GM18526 (cell line): ENCODE results near the gene RPUSD1.

Experiments used
- POLR2A ChIP-seq: IDR thresholded peaks from 3 replicates; pipeline ENCODE4 v1.6.1; 2011; ENCODE audit not compliant: insufficient read length; ENCODE audit errors: extremely low read depth

RPUSD1 gene, protein sequence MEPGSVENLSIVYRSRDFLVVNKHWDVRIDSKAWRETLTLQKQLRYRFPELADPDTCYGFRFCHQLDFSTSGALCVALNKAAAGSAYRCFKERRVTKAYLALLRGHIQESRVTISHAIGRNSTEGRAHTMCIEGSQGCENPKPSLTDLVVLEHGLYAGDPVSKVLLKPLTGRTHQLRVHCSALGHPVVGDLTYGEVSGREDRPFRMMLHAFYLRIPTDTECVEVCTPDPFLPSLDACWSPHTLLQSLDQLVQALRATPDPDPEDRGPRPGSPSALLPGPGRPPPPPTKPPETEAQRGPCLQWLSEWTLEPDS

DNA sequence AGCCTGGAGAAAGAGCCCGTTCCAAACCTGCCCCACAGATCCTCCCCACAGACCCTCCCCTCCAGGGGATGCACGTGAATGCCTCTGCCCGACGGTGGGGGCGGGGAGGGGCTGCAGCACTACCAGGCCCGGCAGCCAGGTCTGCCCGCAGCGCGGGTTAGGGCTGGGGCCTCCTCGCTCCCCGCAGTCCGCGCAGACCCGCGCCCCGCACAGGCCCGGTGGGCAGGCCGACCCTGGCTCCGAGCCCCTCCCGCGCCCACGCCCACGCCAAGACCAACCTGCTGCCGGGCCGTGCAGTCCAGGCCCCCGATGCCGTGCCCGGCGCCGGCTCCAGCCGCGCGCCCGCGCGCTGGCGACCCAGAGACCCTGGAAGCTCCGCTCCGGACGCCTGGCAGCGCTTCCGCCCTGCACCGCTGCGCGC lies at the start of gene RPUSD1:
TSS of gene RPUSD1 (minus strand) at position 404 of the 421 bp plus-strand sequence. CDS start 644 bp downstream, outside the sequence.
- peak; percentile 76 for TF ChIP-seq POLR2A

DNA sequence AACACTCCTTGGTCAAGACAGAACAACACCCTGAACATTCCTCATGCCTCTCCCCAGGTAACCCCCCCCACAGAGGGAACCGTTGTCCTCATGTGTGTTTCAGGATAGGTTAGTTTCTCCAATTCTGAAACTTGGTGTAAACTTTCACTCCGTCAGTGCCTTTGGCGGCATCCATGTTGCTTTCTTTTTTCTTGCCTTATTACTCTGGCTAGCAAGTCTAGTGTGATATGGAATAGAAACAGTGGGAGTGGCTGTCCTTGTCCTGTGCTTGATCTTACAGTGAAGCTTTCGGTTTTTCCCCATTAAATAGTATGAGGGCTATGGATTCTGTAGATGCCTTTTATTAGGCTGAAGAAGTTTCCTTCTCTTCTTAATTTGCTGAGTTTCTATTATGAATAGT lies 48.0 kb upstream of the RPUSD1 start:
- TF ChIP-seq POLR2A = no peak

DNA sequence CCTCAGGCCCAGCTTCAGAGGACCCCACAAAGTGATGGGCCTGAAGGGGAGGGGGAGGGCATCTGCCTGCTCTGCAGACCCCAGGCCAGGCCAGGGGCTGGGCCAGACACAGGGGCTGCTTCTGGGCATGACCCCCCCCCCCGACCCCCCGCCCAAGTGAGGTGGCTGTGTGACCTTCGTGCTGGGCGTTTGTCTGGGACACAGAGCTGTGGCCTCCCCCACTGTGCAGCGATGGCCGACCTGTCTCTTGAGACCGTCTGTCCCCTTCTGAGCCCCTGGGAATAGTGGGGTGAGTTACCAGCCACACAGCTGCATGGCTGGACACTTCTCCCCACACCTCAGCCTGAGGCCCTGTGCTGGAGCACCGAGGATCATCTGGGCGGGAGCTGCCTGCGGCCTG lies 47.2 kb upstream of the RPUSD1 start:
- no peak for TF ChIP-seq POLR2A

DNA sequence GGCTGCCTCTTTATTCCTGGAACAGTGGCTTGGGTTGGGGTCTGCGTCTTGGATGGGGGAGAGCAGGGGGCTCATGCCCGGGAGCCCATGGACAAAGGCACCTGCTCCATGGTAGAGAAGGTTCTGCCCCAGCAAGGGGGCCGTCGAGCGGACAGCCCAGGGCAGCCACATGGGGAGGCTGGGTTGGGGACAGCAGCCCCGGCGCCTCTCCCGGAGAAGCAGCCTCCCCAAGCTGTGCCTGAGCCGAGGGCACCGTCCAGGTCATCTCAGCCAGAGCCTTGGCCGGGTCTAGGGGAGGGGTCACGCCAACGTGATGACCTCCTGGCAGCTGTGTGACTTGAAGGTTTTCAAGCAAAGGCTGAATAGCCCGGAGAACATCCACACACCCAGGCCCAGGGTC lies 45.2 kb upstream of the RPUSD1 start:
- TF ChIP-seq POLR2A = no peak

DNA sequence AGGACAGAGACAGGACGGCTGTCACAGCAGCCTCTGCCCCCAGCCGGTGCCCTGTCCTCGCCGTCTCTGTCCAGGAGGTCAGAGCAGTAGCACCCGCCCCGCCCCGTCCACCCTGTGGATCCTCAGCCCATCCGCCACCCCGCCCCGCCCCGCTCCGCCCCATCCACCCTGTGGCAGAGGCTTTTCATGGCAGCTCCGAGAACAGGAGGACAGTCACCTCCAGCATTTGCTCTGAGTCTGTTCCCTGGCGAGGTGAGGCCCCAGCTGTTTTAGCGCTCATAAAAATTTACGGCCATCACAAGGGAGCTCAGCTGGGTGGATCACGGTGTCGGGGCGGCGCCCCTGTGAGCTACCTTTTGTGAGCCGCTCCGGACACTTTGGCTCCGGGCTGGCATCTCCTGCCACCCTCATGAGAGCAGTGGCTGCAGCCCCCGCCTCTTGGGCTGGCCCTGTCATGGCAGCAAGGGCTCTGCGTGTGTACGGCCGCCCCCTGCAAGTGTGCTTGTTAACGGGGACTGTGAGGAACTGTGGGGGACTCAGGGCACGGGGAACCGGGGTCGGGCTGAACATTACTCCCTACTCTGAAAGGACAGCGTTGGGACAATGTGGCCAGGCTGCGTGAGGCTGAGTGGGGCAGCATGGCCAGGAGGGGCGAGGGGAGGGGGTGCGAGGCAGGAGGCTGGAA lies 44.6 kb upstream of the RPUSD1 start:
- TF ChIP-seq POLR2A = no peak

DNA sequence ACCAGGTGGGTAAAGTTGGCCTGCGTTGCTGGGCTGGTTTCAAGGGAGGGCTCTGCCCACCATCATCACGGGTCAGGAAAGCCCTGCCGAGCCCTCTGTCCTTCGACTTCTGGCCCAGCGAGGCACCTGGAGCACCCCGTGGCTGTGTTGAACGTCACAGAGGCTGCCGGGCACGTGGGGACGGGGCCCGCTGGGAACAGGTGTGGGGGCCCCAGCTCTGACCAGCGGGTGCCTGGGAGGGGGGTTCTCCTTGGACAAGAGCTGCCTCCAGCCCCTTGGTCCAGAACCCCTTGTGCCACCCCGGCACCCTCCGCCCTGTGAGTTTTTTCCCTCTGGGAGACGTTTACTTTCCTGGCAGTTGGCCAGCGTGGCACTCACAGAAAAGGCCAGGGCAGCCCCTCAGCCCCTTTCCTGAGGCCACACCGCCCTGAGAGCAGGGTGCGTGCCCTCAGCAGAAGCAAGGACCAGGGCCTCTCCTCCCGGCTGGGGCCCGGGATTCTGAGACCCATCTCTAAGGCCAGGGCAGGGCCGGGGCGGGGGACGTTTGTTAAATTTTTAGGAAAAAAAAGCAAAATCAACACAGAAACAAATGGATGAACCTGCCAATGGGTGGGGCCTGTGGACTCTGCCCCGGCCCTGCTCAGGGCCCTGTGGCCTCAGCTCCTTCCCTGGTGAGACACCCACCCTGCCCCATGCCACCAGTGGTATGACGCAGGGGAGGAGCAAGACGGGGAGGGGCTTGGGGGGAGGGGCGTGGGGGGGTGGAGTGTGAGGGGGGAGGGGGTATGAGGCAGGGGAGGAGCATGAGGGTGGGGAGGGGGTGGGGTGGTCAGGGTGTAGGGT lies 43.6 kb upstream of the RPUSD1 start:
- TF ChIP-seq POLR2A = no peak

DNA sequence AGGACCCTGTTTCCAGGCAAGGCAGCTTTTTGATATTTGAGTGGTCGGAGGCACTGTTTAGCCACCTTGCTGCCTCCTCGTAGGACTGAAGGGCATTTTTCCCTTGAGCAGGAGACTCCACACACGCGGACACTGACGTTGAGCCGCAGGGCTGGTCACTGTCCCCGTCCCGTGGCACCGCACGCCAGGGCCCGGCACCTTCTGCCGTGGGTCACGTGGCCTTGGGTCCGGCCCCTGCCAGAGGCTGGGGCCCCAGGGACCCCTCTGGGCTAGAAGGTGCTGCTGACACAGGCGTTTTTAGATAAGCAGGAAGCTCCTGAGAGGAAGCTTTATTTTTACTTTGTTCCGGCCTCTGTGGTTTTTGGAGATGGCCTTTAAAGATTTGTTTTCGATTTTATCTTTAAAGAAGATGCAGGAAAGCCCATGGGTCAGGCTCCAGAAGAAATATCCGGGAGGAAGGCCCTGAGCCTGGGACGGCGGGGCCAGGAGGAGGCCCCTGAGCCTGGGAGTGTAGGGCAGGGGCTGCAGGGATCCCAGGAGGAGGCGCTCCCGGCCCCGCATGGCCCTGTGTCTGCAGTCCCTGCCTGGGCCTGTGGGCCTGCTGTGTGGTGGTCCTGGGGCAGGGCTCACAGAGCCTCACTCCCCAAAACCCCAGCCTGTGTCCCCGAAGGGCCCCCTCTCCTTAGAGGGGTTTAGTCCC lies 42.8 kb upstream of the RPUSD1 start:
- no peak for TF ChIP-seq POLR2A

DNA sequence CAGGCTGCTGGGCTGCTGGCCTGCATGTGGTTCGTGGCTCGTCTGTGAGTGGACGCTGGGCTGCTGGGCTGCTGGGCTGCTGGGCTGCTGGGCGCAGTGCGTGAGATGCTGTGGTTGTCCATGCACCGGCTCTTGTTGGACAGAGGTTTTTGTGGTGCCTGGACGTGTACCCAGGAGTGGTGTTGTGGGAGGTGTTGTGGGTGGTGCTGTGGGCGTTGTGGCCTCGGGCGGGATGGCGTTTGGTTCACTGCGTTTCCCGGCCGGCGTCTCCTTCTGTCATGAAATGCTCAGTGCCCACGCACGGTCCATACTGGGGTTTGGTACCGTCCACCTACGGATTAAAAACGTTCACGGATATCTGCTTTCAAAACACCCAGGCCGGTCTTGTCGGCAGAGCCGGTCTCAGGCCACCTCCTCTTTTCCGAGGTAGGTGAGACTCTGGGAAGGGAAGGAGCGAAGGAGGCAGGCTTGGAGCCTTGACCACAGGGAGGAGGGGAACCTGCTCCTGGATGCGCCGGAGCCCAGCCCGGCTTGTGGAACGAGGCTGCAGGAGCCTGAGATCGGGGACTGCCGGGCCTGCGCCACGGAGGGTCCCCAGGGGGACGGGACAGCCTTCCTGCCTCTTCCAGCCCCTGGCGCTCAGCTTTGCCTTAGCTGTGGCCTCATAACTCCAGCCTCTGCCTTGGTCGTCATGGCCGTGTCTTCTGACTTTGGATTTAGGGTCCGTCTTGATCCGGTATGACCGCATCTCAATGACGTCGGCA lies 42.1 kb upstream of the RPUSD1 start:
- TF ChIP-seq POLR2A = no peak

DNA sequence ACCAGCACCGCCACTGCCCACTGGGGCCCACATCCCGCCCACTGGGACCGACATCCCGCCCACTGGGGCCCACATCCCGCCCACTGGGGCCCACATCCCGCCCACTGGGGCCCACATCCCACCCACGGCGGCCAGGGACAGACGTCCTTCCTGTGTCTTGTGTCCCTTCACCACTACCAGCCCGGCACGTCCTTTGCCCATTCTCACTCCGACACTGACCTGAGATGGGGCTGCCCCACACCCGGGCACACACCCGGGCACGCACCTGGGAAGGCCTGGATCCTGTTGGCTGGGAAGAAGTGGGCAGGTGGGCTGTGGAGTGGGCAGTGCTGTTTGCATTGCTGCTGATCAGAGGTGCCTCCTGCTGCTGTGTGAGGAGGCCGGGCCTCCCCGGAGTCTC lies 40.7 kb upstream of the RPUSD1 start:
- TF ChIP-seq POLR2A = no peak

DNA sequence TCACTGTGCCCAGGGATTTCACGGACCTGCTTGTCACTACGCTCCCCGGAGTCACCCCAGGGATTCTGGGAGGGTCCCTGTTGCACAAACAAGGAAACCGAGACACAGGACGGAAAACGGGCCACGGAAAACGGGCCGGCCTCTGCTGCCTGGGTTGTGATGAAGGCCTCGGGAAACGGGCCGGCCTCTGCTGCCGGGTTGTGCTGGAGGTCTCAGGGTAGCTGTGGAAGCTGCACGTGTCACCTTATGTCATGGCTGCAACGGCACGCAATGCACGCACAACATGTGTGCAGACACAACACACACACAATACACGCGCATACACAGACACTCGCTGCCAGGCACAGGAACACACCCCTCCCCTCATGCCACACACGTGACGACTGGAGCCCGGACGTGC lies 39.3 kb upstream of the RPUSD1 start:
- TF ChIP-seq POLR2A = no peak

DNA sequence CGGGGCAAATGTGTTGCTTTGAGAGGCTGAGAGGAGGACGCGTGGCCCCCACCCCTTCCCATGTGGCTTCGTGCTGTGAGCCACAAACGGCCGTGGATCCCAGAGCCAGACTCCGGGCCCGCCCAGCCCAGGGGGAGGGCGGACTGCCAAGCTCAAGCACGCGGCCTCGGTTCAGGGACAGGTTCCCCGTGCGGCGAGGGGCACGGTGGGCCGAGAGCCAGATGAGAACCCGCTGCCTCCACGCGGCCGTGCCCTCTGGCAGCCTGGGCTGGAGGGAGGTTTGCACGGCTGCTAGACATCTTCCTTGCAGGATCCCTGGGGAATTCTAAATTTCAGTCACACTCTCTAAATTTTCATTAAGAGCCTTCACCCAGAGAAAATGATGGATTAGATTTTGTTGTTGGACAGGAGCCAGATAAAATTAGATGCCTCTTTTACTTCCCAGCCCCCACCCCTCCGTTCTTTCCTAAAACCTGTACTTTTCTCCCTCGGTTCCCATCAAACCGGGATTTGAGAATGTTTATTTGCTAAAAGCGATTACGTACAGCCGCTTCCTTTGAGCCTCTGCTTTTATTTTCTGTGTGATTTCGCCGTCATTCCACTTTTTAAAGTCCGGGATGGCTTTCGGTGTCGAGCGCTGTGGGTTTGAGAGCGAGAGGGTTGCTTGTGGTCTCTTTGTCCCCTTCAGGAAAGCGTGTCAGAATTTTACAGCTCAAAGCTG lies 37.3 kb upstream of the RPUSD1 start:
- TF ChIP-seq POLR2A = no peak

DNA sequence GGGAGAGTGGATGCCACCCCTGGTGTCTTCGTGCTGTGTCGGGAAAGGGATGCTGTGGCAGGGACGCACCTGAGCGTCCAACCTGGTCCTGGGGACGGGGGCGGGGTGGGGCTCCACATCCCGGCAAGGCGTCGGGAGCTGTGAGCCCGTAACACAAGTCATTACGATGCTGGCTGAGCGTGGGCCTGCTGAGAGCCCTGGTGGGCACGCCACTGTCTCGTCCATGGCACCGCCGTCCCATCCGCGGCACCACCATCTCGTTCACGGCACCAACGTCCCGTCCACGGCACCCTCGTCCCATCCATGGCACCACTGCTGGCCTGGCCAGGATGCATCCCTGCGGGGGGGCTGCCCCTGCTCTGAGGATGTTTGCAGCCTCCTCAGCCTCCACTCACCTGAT lies 36.4 kb upstream of the RPUSD1 start:
- no peak for TF ChIP-seq POLR2A

DNA sequence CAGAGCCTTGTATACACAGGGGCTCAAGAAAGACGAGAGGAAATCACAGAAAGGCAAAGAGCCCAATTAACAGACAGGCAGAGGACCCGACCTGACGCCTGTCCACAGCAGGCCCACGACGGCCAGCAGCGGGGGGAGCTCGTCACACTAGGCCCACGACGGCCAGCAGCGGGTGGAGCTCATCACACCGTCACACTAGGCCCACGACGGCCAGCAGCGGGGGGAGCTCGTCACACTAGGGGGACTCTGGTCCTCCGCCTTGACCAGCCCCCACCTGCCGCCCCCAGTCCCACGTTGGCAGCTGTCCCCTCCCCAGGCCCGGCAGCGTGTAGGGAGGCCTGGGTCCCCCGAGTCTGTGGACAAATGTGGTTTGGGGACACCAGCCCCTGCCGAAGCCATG lies 36.0 kb upstream of the RPUSD1 start:
- no peak for TF ChIP-seq POLR2A

DNA sequence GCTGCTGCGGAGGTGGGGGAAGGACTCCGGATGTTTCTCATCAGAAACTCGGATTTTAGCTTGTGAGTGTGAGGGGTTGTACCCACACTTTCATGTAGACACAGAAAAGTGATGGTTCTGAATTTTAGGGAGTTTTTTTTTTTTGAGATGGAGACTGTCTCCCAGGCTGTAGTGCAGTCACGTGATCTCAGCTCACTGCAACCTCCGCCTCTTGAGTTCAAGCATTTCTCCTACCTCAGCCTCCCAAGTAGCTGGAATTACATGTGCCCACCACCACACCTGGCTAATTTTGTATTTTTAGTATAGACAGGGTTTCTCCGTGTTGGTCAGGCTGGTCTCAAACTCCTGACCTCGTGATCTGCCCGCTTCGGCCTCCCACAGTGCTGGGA lies 34.7 kb upstream of the RPUSD1 start:
- no peak for TF ChIP-seq POLR2A

DNA sequence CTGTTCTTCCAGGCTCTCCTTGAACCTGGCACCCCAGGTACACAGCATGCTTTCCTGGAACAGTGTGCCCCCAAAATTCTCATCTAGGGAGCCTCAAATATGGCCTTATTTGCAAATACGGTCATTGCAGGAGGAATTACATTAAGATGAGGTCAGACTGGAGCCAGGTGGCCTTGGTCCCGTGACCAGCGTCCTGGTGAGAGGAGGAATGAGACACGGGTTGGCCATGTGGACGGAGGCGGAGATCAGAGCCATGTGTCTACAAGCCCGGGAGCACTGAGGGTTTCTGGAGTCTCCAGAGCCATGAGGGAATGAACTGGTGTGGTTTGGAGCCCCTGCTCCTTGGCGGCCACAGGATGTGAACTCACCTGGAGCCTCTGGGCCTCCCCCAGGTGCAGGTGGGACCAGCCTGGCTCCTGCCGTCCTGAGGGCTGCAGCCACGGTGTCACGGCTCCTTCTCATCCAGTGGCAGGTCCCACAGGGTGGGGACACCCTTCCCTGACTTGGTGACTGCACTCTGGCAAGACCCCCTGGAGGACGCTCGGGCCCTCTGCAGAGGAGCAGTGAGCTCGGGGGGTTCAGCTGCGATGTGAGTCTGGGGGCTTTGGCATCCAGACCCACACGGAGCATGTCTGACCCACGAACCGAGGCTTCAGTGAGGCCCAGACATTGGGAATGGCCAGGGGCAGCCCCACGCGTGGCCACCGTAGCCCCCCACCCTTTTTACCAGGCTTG lies 34.2 kb upstream of the RPUSD1 start:
- no peak for TF ChIP-seq POLR2A
